Tibial nerve (tissue), 4 donors: ENCODE data around the gene GYG2. TPM values are rescaled to one million over a fixed set of nuclear protein-coding genes. Genes with fewer than 3 reads are reported as not detected.
"Not testable (repeated sequence)": the region's sequence is repeated elsewhere in the genome, so short reads cannot be mapped to it uniquely, and the experiment has no call there.

Experiments used
- DNase-seq, 2 donors: peaks; one replicate each; pipeline ENCODE4 v3.0.0-alpha.2; 2019; ENCODE audit warnings: low spot score in 2 of 2
- H3K27ac ChIP-seq, 4 donors: fragments of 200-600 bp; sonication (generic) in 3 of 4; one replicate each; pipeline ENCODE4 v1.5.1; 2017 to 2019; ENCODE audit warnings: mild to moderate bottlenecking in 1 of 4
- H3K27me3 ChIP-seq, 2 donors: fragments of 200-600 bp; sonication (generic) in 1 of 2; one replicate each; pipeline versions ENCODE4 v1.5.1 to v1.6.0; 2017 to 2019
- H3K36me3 ChIP-seq, 3 donors: fragments of 200-600 bp; sonication (generic); one replicate each; pipeline ENCODE4 v1.5.1; 2018 to 2019
- H3K4me1 ChIP-seq, 4 donors: fragments of 200-600 bp; sonication (generic) in 3 of 4; one replicate each; pipeline ENCODE4 v1.5.1; 2017 to 2019
- H3K4me3 ChIP-seq, 4 donors: fragments of 200-600 bp; sonication (generic) in 3 of 4; one replicate each; pipeline ENCODE4 v1.5.1; 2017 to 2019; ENCODE audit warnings: mild to moderate bottlenecking in 1 of 4, moderate library complexity in 1 of 4
- H3K9me3 ChIP-seq, 4 donors: fragments of 200-600 bp; sonication (generic) in 3 of 4; one replicate each; pipeline ENCODE4 v1.5.1; 2017 to 2019
- EP300 ChIP-seq, 2 donors: sonication (generic); formaldehyde crosslinking; IDR thresholded peaks; one replicate each; pipeline ENCODE4 v1.6.1; 2017; ENCODE audit warnings: antibody characterized with exemption in 2 of 2, mild to moderate bottlenecking in 1 of 2
- POLR2A ChIP-seq, 2 donors: fragments of 450-650 bp; IDR thresholded peaks; one replicate each; pipeline ENCODE4 v1.6.1; 2017; ENCODE audit warnings: antibody characterized with exemption in 2 of 2, mild to moderate bottlenecking in 2 of 2, moderate library complexity in 2 of 2
- WGBS, 2 donors: methylation state at CpG; one replicate each; pipeline ENCODE4 v1.1.5; 2018; 5-methylcytosine and 5-hydroxymethylcytosine counted together
- total RNA-seq, 4 donors: library from RNA; depleted of rRNA; stranded (reverse); fragments of >200 nt; gene quantifications; one replicate each; pipeline ENCODE4 v1.1.0, GENCODE V29; 2016
- TF ChIP-seq, protein P1 (sequence below), 5 experiments: fragments of 200-600 bp in 3 of 5; fragments of 450-650 bp in 2 of 5; sonication (generic) in 3 of 5; IDR thresholded peaks; one replicate each; pipeline ENCODE4 v1.5.1; 2016 to 2019; ENCODE audit warnings: antibody characterized with exemption in 5 of 5, mild to moderate bottlenecking in 3 of 5, moderate library complexity in 2 of 5

GYG2 gene
- total RNA-seq, 4 donors from 2014 or later, result 4.1 to 50.4 (median 22.3) TPM

DNA sequence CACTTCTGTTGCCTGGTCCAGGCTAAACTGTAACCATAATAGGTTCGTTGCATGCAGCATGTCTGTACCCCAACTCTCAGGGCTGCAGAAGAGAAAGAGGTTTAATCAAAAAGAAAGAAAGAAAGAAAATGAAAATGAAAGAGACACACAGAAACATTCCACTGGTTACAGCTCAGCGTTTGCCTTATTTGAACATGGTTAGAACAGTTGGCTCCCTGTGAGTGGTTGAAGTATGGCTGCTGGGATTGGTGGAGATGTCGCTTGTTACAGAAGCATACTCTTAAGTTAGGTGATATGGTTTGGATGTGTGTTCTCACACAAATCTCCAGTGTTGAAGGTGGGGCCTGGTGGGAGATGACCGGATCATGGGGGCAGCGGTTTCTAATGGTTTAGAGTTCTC is 64.1 kb downstream of the GYG2 start:
- no peak for DNase-seq
- Histone ChIP-seq H3K9me3 (no peaks in the 10 kb centered on the region), H3K27me3 (peaks cover 0 to 5% of the 10 kb centered on the region in 2 donors), H3K4me3 (no peak overlapping the region), H3K4me1 (peaks cover 0 to 4% (median 0%) of the 10 kb centered on the region in 4 donors), H3K27ac (no peak overlapping the region), H3K36me3 (no peaks in the 10 kb centered on the region)
- TF ChIP-seq, protein P1, sequence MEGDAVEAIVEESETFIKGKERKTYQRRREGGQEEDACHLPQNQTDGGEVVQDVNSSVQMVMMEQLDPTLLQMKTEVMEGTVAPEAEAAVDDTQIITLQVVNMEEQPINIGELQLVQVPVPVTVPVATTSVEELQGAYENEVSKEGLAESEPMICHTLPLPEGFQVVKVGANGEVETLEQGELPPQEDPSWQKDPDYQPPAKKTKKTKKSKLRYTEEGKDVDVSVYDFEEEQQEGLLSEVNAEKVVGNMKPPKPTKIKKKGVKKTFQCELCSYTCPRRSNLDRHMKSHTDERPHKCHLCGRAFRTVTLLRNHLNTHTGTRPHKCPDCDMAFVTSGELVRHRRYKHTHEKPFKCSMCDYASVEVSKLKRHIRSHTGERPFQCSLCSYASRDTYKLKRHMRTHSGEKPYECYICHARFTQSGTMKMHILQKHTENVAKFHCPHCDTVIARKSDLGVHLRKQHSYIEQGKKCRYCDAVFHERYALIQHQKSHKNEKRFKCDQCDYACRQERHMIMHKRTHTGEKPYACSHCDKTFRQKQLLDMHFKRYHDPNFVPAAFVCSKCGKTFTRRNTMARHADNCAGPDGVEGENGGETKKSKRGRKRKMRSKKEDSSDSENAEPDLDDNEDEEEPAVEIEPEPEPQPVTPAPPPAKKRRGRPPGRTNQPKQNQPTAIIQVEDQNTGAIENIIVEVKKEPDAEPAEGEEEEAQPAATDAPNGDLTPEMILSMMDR (IDR thresholded peaks at IDR 0.05), result no peak
- TF ChIP-seq EP300 (IDR thresholded peaks at IDR 0.05) (no peak), POLR2A (IDR thresholded peaks at IDR 0.05) (no peak)
- 88 to 92% methylated on average over 4 to 5 of the region's 5 CpGs for WGBS, 2 donors

DNA sequence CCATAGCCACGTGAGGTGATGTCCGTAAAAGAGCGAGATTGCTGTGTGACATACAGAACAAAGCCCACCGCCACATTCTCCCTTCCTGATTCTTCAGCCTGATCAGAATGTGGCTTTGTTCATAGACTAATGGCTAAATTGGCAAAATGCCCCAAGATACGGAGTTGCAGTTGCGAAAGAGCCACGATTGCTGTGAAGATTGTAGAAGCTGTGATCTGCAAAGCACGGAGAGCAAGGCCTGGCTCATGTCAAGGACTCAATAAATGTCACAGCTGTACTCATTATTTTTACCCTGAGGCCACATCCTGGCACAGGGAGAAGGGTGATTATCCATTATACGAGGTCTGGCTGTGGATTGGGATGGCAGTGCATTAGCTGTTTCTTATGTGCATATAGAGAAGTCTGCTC is 66.2 kb downstream of the GYG2 start:
- Histone ChIP-seq H3K4me3 (no peak overlapping the region), H3K9me3 (no peaks in the 10 kb centered on the region), H3K27ac (no peak overlapping the region), H3K4me1 (no peaks in the 10 kb centered on the region), H3K36me3 (no peaks in the 10 kb centered on the region), H3K27me3 (peaks cover 0 to 16% of the 10 kb centered on the region in 2 donors)
- whole genome bisulfite sequencing, 2 donors, result 14 to 36% methylated on average over 9 of the region's 9 CpGs
- no peak for DNase-seq
- TF ChIP-seq POLR2A (IDR thresholded peaks at IDR 0.05) (no peak), EP300 (IDR thresholded peaks at IDR 0.05) (no peak)
- TF ChIP-seq, protein P1 (IDR thresholded peaks at IDR 0.05), result no peak

DNA sequence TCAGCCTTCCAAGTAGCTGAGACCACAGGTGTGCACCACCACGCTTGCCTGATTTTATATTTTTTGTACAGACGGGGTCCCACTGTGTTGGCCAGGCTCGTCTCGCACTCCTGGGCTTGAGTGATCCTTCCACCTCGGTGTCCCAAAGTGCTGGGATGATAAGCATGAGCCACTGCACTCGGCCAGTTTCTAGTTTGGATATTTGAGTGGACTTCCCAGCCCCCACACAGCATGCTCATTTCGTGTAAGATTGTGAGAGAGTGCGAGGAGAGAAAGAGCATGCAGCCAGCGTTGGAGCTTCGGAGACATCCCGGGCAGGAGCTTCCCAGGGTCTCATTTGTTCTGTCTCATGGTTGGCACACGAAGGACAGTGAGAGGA is 68.6 kb downstream of the GYG2 start:
- WGBS, 2 donors, result 78 to 81% methylated on average over 12 of the region's 12 CpGs
- TF ChIP-seq, protein P1 (IDR thresholded peaks at IDR 0.05), result no peak
- Histone ChIP-seq H3K36me3 (no peaks in the 10 kb centered on the region), H3K4me3 (no peak overlapping the region), H3K4me1 (no peaks in the 10 kb centered on the region), H3K9me3 (no peaks in the 10 kb centered on the region), H3K27ac (no peak overlapping the region), H3K27me3 (peaks cover 0 to 16% of the 10 kb centered on the region in 2 donors)
- DNase-seq, result no peak

DNA sequence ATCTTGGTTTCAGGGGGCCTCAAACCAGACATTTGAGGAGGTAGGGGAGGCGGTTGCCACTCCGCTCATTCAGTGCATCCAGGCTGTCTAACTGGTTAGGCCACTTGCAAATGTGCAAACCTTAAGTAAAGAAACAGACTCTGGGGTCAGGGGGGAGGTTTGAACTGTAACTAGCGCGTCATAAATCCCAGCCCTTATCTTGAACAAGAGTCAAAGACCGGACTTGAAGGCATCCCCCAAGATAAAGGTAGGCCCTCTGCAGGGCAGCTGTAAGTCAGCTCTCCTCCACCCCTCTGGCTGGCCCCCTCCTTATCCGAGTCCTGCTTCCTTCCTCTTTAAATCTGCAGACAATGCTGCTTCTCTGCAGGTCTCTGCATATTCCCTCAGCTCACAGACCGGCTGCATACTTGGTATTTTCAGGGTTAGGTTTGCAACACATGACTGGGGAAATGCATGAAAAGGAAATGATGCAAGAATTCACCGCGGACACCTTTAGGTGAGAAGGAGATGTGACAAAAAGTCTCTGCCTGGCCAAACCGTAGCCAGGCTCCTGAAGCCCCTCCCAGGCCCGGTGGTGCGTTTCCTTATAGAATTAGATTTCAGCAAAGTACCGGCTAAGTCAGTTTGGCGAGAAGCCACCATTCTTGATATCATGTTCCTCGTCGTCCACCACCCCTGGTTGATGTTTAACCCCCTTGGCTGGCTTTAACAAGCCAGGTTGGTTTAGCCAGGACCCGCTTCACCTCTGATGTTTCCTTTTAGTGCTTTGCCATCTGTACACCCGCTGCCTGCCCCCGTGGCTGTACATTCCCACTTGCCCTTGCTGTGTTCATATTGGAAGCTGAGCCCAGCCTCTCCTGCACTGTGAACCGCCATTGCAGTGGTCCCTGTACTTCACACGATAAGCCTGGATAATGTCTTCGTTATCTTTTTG is 69.2 kb downstream of the GYG2 start:
- H3K36me3 ChIP-seq, DNase-seq, H3K4me3 ChIP-seq, H3K9me3 ChIP-seq, H3K4me1 ChIP-seq, H3K27ac ChIP-seq: not testable (repeated sequence)
- H3K27me3 ChIP-seq, result peaks cover 0 to 16% of the 10 kb centered on the region in 2 donors
- 26 to 30% methylated on average over 22 of the region's 22 CpGs for WGBS, 2 donors

DNA sequence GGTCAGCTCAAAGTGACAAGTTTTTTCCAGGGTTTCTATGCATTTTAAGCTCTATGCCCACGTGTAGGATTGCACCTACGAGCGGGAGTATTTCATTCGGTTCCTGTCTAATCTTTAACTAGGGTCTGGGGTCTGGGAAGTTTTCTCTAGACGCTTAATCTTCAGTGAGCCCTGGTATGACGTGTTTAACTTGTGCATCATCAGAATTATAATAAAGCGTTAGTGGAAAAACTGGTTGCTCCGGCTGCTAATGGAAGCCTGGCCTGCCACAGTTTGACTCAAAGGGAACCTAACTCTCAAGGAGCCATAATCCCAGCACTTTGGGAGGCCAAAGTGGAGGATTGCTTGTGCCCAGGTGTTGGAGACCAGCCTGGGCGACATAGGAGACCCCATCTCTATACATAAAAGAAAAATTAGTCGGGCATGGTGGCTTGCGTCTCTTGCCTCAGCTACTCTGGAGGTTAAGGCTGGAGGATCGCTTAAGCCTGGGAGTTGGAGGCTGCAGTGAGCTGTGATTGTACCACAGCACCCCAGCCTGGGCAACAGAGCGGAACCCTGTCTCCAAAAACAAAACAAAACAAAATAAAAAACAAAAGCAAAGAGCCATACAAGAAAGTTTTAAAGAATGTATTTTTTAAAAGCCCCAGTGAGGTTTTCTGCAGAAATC is 70.2 kb downstream of the GYG2 start:
- Histone ChIP-seq H3K4me3 (no peak overlapping the region), H3K4me1 (no peaks in the 10 kb centered on the region), H3K27ac (no peak overlapping the region), H3K36me3 (no peaks in the 10 kb centered on the region), H3K27me3 (peaks cover 0 to 16% of the 10 kb centered on the region in 2 donors), H3K9me3 (peaks cover 0 to 8% (median 0%) of the 10 kb centered on the region in 4 donors)
- 80 to 81% methylated on average over 10 to 13 of the region's 13 CpGs for WGBS, 2 donors
- TF ChIP-seq POLR2A (IDR thresholded peaks at IDR 0.05), result no peak
- TF ChIP-seq, protein P1 (IDR thresholded peaks at IDR 0.05), result no peak
- TF ChIP-seq EP300 (IDR thresholded peaks at IDR 0.05), result no peak
- no peak for DNase-seq
